Thoracic aorta (tissue), 2 donors: ENCODE data around the gene ARHGEF28. TPM values are rescaled to one million over a fixed set of nuclear protein-coding genes. Genes with fewer than 3 reads are reported as not detected.
A peak's percentile ranks its signal among the peaks of the same experiment; 100 is the strongest.

Experiments used
- ATAC-seq: fragments of 150-250 bp; one replicate; pipeline ENCODE4 v1.8.0; 2017; ENCODE audit warnings: low read depth; ENCODE audit not compliant: insufficient number of reproducible peaks, low FRiP score
- DNase-seq: peaks from one replicate; pipeline ENCODE4 v3.0.0-alpha.2; 2020; ENCODE audit warnings: low spot score
- H3K27ac ChIP-seq, 2 donors: fragments of 200-600 bp; sonication (generic); 1 replicate in 1 of 2; 2 replicates in 1 of 2; pipeline ENCODE4 v1.5.1; 2016; ENCODE audit warnings: mild to moderate bottlenecking in 2 of 2, moderate library complexity in 2 of 2
- H3K27me3 ChIP-seq: fragments of 200-600 bp; sonication (generic); replicated peaks from 2 replicates; pipeline ENCODE4 v1.6.0; 2016; ENCODE audit warnings: mild to moderate bottlenecking; ENCODE audit not compliant: insufficient read depth
- H3K36me3 ChIP-seq: fragments of 200-600 bp; sonication (generic); one replicate; pipeline ENCODE4 v1.5.1; 2016
- H3K4me1 ChIP-seq, 2 donors: fragments of 200-600 bp; sonication (generic); 1 replicate in 1 of 2; 2 replicates in 1 of 2; pipeline versions ENCODE4 v1.5.1 to v1.6.0; 2016; ENCODE audit warnings: low read depth in 2 of 2, mild to moderate bottlenecking in 1 of 2; ENCODE audit not compliant: control insufficient read depth in 1 of 2
- H3K4me3 ChIP-seq: fragments of 200-600 bp; sonication (generic); 2 replicates; pipeline ENCODE4 v1.5.1; 2016; ENCODE audit warnings: mild to moderate bottlenecking
- H3K9me3 ChIP-seq: fragments of 200-600 bp; sonication (generic); 2 replicates; pipeline ENCODE4 v1.5.1; 2016
- CTCF ChIP-seq: fragments of 200-600 bp; sonication (generic); IDR thresholded peaks from one replicate; pipeline ENCODE4 v1.5.1; 2019; ENCODE audit warnings: antibody characterized with exemption
- total RNA-seq, 2 donors: library from RNA; depleted of rRNA; stranded (reverse); fragments of >200 nt; gene quantifications; one replicate each; pipeline versions ENCODE4 v1.1.0 to v1.2.3, GENCODE V29; 2016

The ARHGEF28 gene
- total RNA-seq, 2 donors from 2014 or later = 35.5 to 40.8 TPM

GRCh38 chr5:73913971-73914370, 288.0 kb downstream of the ARHGEF28 start:
- no peak for ATAC-seq
- no peak for TF ChIP-seq CTCF
- peaks cover 3 to 22% of the 10 kb centered on the region in 2 donors for H3K4me1 ChIP-seq

GRCh38 chr5:73915345-73915744, 289.3 kb downstream of the ARHGEF28 start:
- Histone ChIP-seq H3K9me3 (no peaks in the 10 kb centered on the region), H3K4me3 (no peak overlapping the region), H3K27ac (no peak overlapping the region), H3K27me3 (no peaks in the 10 kb centered on the region), H3K36me3 (peaks cover 3% of the 10 kb centered on the region), H3K4me1 (peaks cover 3 to 26% of the 10 kb centered on the region in 2 donors)
- ATAC-seq (no peak), DNase-seq (no peak)
- no peak for TF ChIP-seq CTCF

More at GRCh38 chr5:73913971-73914370, 288.0 kb downstream of the ARHGEF28 start:
- H3K4me3 ChIP-seq = no peak overlapping the region
- H3K36me3 ChIP-seq = peaks cover 8% of the 10 kb centered on the region
- DNase-seq = no peak
- no peaks in the 10 kb centered on the region for H3K9me3 ChIP-seq
- H3K27me3 ChIP-seq = no peaks in the 10 kb centered on the region
- H3K27ac ChIP-seq = no peak overlapping the region

- no peak for TF ChIP-seq CTCF
- Histone ChIP-seq H3K27ac (no peak overlapping the region), H3K36me3 (no peaks in the 10 kb centered on the region), H3K27me3 (no peaks in the 10 kb centered on the region), H3K4me1 (peaks cover 3 to 27% of the 10 kb centered on the region in 2 donors), H3K4me3 (no peak overlapping the region), H3K9me3 (no peaks in the 10 kb centered on the region)
- ATAC-seq = no peak
- DNase-seq = no peak
These were observed 291.4 kb downstream of the ARHGEF28 start for GRCh38 chr5:73917433-73917832.

- no peaks in the 10 kb centered on the region for H3K9me3 ChIP-seq
- H3K4me1 ChIP-seq = peaks cover 6 to 32% of the 10 kb centered on the region in 2 donors
- no peak for TF ChIP-seq CTCF
- H3K27ac ChIP-seq = no peak overlapping the region
- DNase-seq (no peak), ATAC-seq (no peak)
- no peaks in the 10 kb centered on the region for H3K36me3 ChIP-seq
- H3K4me3 ChIP-seq = no peak overlapping the region
- no peaks in the 10 kb centered on the region for H3K27me3 ChIP-seq
These were observed 291.9 kb downstream of the ARHGEF28 start for GRCh38 chr5:73917891-73918290.

- peak; percentile 41 for ATAC-seq
- Histone ChIP-seq H3K4me3 (peak overlapping the region; percentile 47), H3K9me3 (no peaks in the 10 kb centered on the region), H3K27me3 (no peaks in the 10 kb centered on the region), H3K27ac (no peak overlapping the region), H3K4me1 (peaks cover 11 to 35% of the 10 kb centered on the region in 2 donors), H3K36me3 (no peaks in the 10 kb centered on the region)
- no peak for TF ChIP-seq CTCF
- DNase-seq = peak; percentile 25
These were observed 292.8 kb downstream of the ARHGEF28 start for GRCh38 chr5:73918791-73919221.
